NCI-H524 (cell line): ENCODE measurements around the gene IFI27.

ENCODE experiments used
- DNase-seq, 2 experiments: peaks; one replicate each; lab custom pipeline; 2025; lab: John Stamatoyannopoulos, UW

Gene IFI27

GRCh38 chr14:94125659-94126418 lies 15.3 kb downstream of the IFI27 start:
- DNase-seq = no peak

GRCh38 chr14:94126419-94126677 lies 15.8 kb downstream of the IFI27 start:
- no peak for DNase-seq

GRCh38 chr14:94126800-94127199 lies 16.3 kb downstream of the IFI27 start:
- DNase-seq = no peak

GRCh38 chr14:94127330-94127729 lies 16.8 kb downstream of the IFI27 start:
- no peak for DNase-seq

- DNase-seq = no peak
Measured at GRCh38 chr14:94128216-94128839, 17.8 kb downstream of the IFI27 start.

- DNase-seq = peak; percentile 85 to 93
Measured at GRCh38 chr14:94129111-94129757, 18.7 kb downstream of the IFI27 start, which contains the start of gene IFI27L2. TSS of gene IFI27L2 (minus strand) at chr14:94129604. CDS start at chr14:94129564, 40 bp downstream.

- DNase-seq = peak; percentile 70 to 76
Measured at GRCh38 chr14:94129758-94130414, 19.4 kb downstream of the IFI27 start.

GRCh38 chr14:94132285-94132887 lies 21.9 kb downstream of the IFI27 start:
- peak; percentile 86 to 92 for DNase-seq

GRCh38 chr14:94135476-94135875 lies 24.9 kb downstream of the IFI27 start:
- no peak for DNase-seq

GRCh38 chr14:94136575-94137331 lies 26.2 kb downstream of the IFI27 start:
- peak; percentile 93 to 94 for DNase-seq

GRCh38 chr14:94138251-94138650 lies 27.7 kb downstream of the IFI27 start:
- no peak for DNase-seq

GRCh38 chr14:94139006-94139405 lies 28.5 kb downstream of the IFI27 start:
- no peak for DNase-seq

GRCh38 chr14:94139421-94139820 lies 28.9 kb downstream of the IFI27 start:
- no peak for DNase-seq

- DNase-seq = no peak
Measured at GRCh38 chr14:94142247-94142646, 31.7 kb downstream of the IFI27 start.

GRCh38 chr14:94142836-94143235 lies 32.3 kb downstream of the IFI27 start:
- no peak for DNase-seq

- peak in 1 of 2 experiments; percentile 55 for DNase-seq
Measured at GRCh38 chr14:94143239-94143638, 32.7 kb downstream of the IFI27 start.

GRCh38 chr14:94143711-94144110 lies 33.2 kb downstream of the IFI27 start:
- DNase-seq = no peak

GRCh38 chr14:94144765-94145164 lies 34.2 kb downstream of the IFI27 start:
- DNase-seq = peak; percentile 58 to 90

GRCh38 chr14:94145902-94146527 lies 35.5 kb downstream of the IFI27 start:
- peak; percentile 16 to 78 for DNase-seq

GRCh38 chr14:94152676-94153075 lies 42.1 kb downstream of the IFI27 start:
- no peak for DNase-seq

- no peak for DNase-seq
Measured at GRCh38 chr14:94153750-94154342, 43.3 kb downstream of the IFI27 start.
